WI38 (cell line): Measurements from ENCODE around the gene HAP1.

Experiments
- H3K4me3 ChIP-seq: 2 replicates; pipeline ENCODE4 v1.5.1; 2011; ENCODE audit warnings: low read depth, mild to moderate bottlenecking, control low read depth, low read length
- TF ChIP-seq, protein P1 (sequence below): IDR thresholded peaks from 2 replicates; pipeline ENCODE4 v1.5.1; 2012; ENCODE audit warnings: low read depth, mild to moderate bottlenecking, control low read depth, low read length

The HAP1 gene

GRCh38 chr17:41769985-41770384 lies 35.5 kb upstream of the HAP1 start:
- TF ChIP-seq, protein P1, sequence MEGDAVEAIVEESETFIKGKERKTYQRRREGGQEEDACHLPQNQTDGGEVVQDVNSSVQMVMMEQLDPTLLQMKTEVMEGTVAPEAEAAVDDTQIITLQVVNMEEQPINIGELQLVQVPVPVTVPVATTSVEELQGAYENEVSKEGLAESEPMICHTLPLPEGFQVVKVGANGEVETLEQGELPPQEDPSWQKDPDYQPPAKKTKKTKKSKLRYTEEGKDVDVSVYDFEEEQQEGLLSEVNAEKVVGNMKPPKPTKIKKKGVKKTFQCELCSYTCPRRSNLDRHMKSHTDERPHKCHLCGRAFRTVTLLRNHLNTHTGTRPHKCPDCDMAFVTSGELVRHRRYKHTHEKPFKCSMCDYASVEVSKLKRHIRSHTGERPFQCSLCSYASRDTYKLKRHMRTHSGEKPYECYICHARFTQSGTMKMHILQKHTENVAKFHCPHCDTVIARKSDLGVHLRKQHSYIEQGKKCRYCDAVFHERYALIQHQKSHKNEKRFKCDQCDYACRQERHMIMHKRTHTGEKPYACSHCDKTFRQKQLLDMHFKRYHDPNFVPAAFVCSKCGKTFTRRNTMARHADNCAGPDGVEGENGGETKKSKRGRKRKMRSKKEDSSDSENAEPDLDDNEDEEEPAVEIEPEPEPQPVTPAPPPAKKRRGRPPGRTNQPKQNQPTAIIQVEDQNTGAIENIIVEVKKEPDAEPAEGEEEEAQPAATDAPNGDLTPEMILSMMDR, result no peak
- H3K4me3 ChIP-seq, result no peak overlapping the region

DNA sequence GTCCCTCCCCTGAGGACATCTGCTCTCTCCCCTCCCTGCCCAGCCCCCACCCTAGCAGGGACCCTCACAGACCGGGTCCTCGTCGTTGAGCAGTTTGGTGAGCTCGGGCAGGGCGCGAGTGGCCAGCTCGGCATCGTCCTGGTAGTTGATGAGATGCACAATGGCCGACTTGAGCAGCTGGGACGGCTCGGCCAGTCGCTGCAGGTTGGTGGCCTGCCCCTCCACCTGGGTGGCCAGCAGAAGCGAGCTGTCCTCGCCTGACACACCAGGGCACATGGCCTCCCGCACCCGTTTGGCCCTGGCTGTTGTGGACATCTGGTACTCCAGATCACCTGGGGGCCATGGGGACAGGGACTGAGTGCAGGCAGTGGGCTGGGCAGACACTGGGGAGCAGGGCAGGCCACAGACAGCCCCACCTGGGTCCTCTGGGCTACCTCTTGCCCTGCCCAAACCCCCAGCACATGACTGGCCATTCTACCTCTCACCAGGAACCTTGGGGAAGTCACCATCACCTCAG lies 35.0 kb upstream of the HAP1 start:
- TF ChIP-seq, protein P1, result no peak
- no peak overlapping the region for H3K4me3 ChIP-seq

DNA sequence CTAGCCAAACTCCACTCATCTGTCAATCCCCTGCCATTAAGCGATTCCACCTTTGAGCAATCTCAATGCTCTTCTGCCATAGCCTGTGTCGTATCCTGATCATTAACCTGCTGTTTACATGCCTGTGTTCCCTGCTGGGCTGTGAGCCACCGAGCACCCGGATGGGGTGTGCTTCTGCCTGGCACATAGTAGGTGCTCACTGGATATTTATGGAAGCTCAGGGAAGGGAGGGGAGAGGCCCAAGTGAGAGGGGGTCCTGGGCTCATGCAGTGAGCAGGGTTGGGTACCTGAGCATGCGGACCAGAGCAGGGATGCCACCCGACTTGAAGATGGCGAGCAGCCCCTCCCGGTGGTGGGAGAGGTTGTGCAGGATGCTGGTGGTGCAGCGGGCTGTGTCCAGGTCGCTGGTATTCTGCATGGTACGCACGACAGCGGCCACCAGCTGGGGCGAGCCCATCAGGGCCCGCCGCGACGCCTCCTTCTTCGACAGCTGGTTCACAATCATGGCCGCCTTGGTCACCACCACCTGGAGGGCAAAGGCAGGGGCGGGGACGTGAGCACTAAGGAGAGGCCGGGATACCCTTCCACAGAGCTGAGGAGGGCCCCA lies 34.3 kb upstream of the HAP1 start:
- H3K4me3 ChIP-seq, result no peak overlapping the region
- TF ChIP-seq, protein P1, result no peak

- no peak overlapping the region for H3K4me3 ChIP-seq
- TF ChIP-seq, protein P1, result no peak
Measured at GRCh38 chr17:41767324-41768042, 33.0 kb upstream of the HAP1 start.

DNA sequence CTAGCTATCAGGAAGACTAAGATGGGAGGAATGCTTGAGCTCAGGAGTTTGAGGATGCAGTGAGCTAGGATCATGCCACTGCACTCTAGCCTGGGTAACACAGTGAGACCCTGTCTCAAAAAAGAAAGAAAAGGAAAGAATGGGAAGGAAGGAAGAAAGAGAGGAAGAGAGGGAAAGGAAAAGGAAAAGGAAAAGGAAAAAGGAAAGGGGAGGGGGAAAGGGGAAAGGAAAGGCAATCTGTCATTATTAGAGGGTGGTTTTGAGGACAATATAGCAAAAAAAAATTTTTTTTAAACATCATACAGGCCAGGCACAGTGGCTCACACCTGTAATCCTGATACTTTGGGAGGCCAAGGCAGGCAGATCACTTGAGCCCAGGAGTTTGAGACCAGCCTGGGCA lies 31.7 kb upstream of the HAP1 start:
- H3K4me3 ChIP-seq, result no peak overlapping the region
- TF ChIP-seq, protein P1, result no peak

- H3K4me3 ChIP-seq, result no peak overlapping the region
- TF ChIP-seq, protein P1, result no peak
Measured at GRCh38 chr17:41763327-41763726, 28.9 kb upstream of the HAP1 start.

- TF ChIP-seq, protein P1, result no peak
- no peak overlapping the region for H3K4me3 ChIP-seq
Measured at GRCh38 chr17:41762841-41763240, 28.4 kb upstream of the HAP1 start.
